Tibial artery (tissue), 4 donors: ENCODE data around the gene DDC.

ENCODE experiments used
- DNase-seq, 2 donors: peaks; one replicate each; pipeline ENCODE4 v3.0.0-alpha.2; 2019
- H3K27ac ChIP-seq, 2 donors: fragments of 200-600 bp; sonication (generic) in 1 of 2; 1 replicate in 1 of 2; 2 replicates in 1 of 2; pipeline ENCODE4 v1.5.1; 2018 to 2019; ENCODE audit warnings: mild to moderate bottlenecking in 1 of 2
- H3K27me3 ChIP-seq, 2 donors: fragments of 200-600 bp; sonication (generic) in 1 of 2; one replicate each; pipeline versions ENCODE4 v1.5.1 to v1.6.0; 2016 to 2019
- H3K36me3 ChIP-seq, 3 donors: fragments of 200-600 bp; sonication (generic) in 2 of 3; one replicate each; pipeline ENCODE4 v1.5.1; 2016 to 2019; ENCODE audit warnings: mild to moderate bottlenecking in 2 of 3
- H3K4me1 ChIP-seq, 4 donors: fragments of 200-600 bp; sonication (generic) in 2 of 4; 1 replicate in 3 of 4; 2 replicates in 1 of 4; pipeline ENCODE4 v1.5.1; 2016 to 2019
- H3K4me3 ChIP-seq, 2 donors: fragments of 200-600 bp; sonication (generic) in 1 of 2; 1 replicate in 1 of 2; 2 replicates in 1 of 2; pipeline ENCODE4 v1.5.1; 2018 to 2019; ENCODE audit warnings: mild to moderate bottlenecking in 2 of 2
- H3K9me3 ChIP-seq, 3 donors: fragments of 200-600 bp; sonication (generic) in 1 of 3; one replicate each; pipeline ENCODE4 v1.5.1; 2016 to 2019
- CTCF ChIP-seq, 2 experiments: fragments of 200-600 bp in 1 of 2; fragments of 450-650 bp in 1 of 2; IDR thresholded peaks; one replicate each; pipeline ENCODE4 v1.5.1; 2017 to 2019; ENCODE audit warnings: antibody characterized with exemption in 2 of 2, mild to moderate bottlenecking in 1 of 2, moderate library complexity in 1 of 2
- intact Hi-C: fragments of 100-400 bp; cut with DNase I; formaldehyde crosslinking; loops from one replicate; pipeline ENCODE4 v1.15.0; 2023; ENCODE audit warnings: low total_unique reads

Gene DDC

GRCh38 chr7:50422858-50423257 is 142.3 kb downstream of the DDC start:
- no peak for DNase-seq
- no peaks in the 10 kb centered on the region for H3K4me1 ChIP-seq
- no peak overlapping the region for H3K27ac ChIP-seq
- H3K27me3 ChIP-seq: no peaks in the 10 kb centered on the region
- intact Hi-C loops: no loop called here
- H3K4me3 ChIP-seq: no peak overlapping the region
- no peaks in the 10 kb centered on the region for H3K36me3 ChIP-seq
- TF ChIP-seq CTCF (IDR thresholded peaks at IDR 0.05): no peak
- H3K9me3 ChIP-seq: no peaks in the 10 kb centered on the region

GRCh38 chr7:50421043-50421442 is 144.2 kb downstream of the DDC start:
- H3K4me1 ChIP-seq: no peaks in the 10 kb centered on the region
- no peak for DNase-seq
- no peaks in the 10 kb centered on the region for H3K36me3 ChIP-seq
- H3K9me3 ChIP-seq: no peaks in the 10 kb centered on the region
- intact Hi-C loops: no loop called here
- no peak for TF ChIP-seq CTCF (IDR thresholded peaks at IDR 0.05)
- H3K4me3 ChIP-seq: no peak overlapping the region
- no peaks in the 10 kb centered on the region for H3K27me3 ChIP-seq
- H3K27ac ChIP-seq: no peak overlapping the region

GRCh38 chr7:50418526-50419290 is 146.5 kb downstream of the DDC start:
- intact Hi-C loops: no loop called here
- no peak for TF ChIP-seq CTCF (IDR thresholded peaks at IDR 0.05)
- Histone ChIP-seq H3K9me3 (no peaks in the 10 kb centered on the region), H3K36me3 (no peaks in the 10 kb centered on the region), H3K4me3 (no peak overlapping the region), H3K4me1 (no peaks in the 10 kb centered on the region), H3K27ac (no peak overlapping the region), H3K27me3 (no peaks in the 10 kb centered on the region)
- no peak for DNase-seq

- Histone ChIP-seq H3K27ac (no peak overlapping the region), H3K4me1 (no peaks in the 10 kb centered on the region), H3K9me3 (no peaks in the 10 kb centered on the region), H3K4me3 (no peak overlapping the region), H3K27me3 (no peaks in the 10 kb centered on the region), H3K36me3 (no peaks in the 10 kb centered on the region)
- intact Hi-C loops: no loop called here
- DNase-seq: peak; percentile 74 to 76
- TF ChIP-seq CTCF (IDR thresholded peaks at IDR 0.05): peak; percentile 48 to 52
These were observed 147.1 kb downstream of the DDC start for GRCh38 chr7:50418086-50418515.

- no peaks in the 10 kb centered on the region for H3K27me3 ChIP-seq
- no peaks in the 10 kb centered on the region for H3K4me1 ChIP-seq
- intact Hi-C loops: no loop called here
- no peaks in the 10 kb centered on the region for H3K9me3 ChIP-seq
- no peak for DNase-seq
- TF ChIP-seq CTCF (IDR thresholded peaks at IDR 0.05): no peak
- no peak overlapping the region for H3K27ac ChIP-seq
- H3K4me3 ChIP-seq: no peak overlapping the region
- no peaks in the 10 kb centered on the region for H3K36me3 ChIP-seq
These were observed 148.6 kb downstream of the DDC start for GRCh38 chr7:50416527-50417182.
